GM18517 (cell line): Measurements from ENCODE around the gene RIMBP2.
"Not testable (repeated sequence)": the region's sequence is repeated elsewhere in the genome, so short reads cannot be mapped to it uniquely, and the experiment has no call there.

Source experiments
- ATAC-seq: cut with Tn5 transposase; IDR thresholded peaks from one replicate; pipeline ENCODE4 v1.9.1; 2021; ENCODE audit warnings: mild to moderate bottlenecking, moderate library complexity; ENCODE audit not compliant: unreplicated experiment

The RIMBP2 gene

DNA sequence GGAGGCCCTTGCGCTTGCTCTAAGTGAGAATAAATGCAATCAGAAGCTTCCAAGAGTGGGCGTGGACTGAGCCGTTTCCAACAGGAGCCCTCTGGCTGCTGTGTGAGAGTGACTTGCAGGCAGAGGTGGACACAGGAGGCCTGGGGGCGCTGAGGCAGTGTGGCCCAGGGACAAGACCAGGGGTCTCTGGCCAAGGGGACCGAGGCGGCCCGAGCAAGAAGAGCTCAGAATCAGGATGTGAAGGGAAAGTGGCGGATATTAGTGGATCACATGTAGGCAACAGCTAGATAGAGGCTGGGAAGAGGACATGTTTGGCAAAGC lies 8.6 kb downstream of the RIMBP2 start:
- ATAC-seq, result no peak

DNA sequence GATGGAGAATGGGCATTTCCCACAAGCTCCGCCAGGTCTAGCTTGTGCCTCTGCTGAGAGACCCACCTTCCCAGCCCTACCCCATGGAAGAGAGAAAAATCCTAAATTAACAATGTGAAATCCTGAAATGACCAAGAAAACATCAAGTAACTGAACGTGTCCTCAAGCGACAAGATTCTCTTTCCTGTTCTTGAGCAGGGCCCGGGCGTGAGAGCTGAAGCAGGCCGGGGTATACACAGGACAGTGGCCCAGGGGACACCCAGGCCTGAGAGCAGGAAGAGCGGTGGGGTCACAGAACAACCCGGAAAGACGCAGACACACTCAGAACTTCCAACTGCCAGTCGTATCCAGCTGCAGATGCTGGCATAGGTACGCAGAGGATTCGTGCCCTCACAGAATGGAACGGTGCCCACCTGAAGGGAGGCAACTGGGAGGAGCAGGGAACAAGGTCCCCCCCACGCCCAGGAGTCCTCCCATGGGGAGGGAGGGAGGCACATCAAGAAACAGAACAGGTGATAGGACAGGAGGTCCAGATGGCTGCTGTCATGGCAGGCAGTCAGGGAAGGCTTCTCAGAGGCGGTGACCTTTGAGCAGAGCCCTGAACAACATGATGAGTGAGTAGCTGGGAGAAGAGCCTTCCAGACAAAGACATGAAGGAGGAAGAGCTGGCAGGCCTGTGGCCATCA lies 9.1 kb downstream of the RIMBP2 start:
- no peak for ATAC-seq

DNA sequence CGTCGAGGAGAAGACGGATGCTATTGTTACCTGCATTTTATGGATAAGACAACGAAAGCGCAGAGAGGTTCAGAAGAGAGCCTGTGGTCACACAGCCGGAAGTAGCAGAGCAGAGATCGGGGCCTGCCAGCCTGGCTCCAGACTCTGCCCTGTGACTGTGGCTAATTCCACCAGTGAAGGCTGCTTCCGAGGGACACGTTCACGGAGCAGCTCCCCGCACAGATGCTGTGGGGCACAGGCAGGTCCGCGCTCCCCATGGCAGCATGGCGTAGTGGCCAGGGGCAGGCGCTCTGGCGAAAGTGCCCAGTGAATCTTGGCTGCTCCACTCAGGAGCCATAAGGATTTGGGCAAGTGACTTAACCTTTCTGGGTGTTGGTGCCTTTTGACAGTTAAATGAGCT lies 9.8 kb downstream of the RIMBP2 start:
- no peak for ATAC-seq

DNA sequence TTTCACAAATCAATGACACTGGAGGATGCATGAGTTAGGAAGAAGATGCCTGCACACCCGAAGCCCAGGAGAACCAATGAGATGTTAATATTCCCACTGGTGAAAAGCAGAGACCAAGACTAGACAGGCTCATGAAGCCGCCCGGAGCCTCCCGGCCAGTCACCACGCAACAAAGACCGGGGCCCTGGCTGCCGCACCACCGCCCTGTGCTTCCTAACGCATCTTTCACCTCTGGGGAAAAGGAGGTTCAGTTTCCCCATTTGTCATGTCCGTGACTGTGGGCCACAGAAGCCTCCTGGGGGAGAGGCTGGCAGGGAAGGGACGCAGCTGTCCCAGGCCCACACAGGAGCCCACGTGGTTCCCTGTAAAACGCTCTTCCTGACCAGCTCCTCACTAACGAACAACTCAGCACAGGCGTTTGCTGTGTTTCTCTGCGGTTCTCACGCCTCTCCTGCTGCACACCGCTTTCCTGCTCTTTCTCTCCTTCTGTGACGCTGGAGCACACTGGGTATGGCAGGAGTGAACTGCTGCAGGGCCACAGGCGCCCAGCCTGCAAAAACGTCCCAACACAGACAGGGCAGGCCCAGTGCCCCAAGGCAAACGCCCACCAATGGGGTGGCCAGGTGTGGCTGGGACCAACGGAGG lies 10.8 kb downstream of the RIMBP2 start:
- no peak for ATAC-seq

DNA sequence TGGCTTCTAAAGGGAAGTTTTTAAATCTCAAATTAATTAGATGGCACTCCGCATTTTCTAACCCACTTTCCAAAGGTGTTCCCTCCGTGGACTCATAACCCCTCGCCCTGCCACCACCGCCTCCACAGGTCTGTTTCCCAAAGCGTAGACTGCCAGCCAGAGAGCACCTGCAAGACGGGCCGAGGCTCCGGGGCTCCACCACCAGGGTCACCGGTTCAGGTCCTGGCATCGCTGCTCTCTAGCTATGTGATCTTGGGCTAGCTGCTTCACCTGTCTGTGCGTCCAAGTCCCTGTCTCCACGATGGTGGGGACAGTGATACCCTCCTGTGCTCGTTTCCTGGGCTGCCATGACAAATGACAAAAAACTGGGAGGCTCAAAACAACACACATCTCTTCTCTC lies 11.5 kb downstream of the RIMBP2 start:
- no peak for ATAC-seq

DNA sequence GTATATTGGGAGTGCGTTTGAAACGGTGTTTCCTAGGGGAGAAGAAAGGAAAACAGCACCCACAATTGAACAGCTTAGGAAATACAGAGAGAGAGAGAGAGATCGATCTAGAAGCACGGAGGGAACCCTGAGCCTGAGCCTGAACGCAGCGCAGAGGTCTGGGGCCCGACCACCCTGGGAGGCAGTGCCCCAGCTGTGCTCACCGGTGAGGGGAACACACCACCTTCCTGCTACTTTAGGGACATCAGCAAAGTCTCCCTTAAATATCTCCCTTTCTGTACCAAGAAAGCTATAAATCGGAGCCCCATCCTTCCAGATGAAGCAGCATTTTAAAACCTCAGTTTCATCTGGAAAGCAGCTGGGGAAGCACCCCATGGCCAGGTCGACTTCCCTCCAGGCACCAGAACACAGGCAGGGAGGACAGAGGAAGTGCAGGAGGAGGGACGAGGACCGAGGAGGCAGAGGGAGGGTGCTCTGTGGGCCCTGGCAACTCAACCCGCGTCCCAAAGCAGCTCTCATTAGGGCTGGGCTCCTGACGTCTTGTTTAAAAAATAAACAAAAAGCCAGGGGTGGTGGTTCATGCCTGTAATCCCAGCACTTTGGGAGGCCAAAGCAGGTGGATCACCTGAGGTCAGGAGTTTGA lies 12.2 kb downstream of the RIMBP2 start:
- ATAC-seq, result no peak

DNA sequence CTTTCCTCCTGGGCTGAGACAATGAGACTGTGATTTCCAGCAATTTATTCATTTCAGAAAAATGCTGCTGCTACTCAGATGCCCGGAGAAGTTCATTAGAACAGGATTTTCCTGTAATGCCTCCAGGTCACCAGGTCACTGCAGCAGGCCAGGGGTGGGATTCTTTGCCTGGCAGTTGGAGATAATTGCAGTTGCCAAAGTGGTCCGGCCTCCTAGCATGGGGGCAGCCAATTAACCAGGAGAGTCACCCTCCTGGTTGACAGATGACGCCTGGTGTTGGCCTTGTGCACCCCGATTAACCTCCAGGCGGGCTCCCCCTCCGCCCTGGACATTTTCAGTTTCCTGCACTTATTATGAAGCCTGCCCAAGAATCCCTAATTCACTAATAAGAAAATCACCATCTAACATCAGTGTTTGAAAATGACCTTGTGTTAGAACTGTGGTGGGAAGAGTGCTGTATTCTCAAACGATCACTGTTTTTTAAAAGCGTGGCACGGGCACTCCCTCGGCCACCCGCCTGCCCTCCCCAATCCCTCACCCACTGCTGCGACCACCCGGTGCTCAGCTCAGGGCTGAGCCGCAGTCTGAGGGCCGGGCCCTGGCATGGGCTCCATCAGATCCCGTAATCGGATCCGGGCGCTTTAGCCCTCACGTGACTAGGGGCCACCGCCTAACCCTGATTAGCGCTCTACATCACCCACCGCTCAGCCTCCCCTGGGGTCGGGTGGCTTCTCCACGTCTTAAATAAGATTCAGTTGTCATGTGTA lies 12.9 kb downstream of the RIMBP2 start:
- no peak for ATAC-seq

DNA sequence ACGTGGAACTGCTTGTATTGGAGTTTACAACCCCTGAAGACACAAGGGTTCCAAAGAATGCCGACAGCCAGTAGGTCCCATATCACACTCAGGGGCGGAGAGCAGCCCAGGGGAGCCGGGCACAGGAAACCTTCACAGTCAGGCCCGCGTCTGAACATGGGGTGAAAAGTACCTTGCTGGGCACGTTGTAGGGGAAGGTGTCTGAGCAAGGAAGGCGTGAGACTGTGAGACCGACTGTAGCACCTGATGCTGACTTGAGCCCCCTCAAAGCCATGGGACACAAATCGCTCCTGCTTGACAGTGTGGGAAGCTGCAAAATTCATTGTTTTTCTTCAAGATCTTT lies 14.7 kb downstream of the RIMBP2 start:
- no peak for ATAC-seq

DNA sequence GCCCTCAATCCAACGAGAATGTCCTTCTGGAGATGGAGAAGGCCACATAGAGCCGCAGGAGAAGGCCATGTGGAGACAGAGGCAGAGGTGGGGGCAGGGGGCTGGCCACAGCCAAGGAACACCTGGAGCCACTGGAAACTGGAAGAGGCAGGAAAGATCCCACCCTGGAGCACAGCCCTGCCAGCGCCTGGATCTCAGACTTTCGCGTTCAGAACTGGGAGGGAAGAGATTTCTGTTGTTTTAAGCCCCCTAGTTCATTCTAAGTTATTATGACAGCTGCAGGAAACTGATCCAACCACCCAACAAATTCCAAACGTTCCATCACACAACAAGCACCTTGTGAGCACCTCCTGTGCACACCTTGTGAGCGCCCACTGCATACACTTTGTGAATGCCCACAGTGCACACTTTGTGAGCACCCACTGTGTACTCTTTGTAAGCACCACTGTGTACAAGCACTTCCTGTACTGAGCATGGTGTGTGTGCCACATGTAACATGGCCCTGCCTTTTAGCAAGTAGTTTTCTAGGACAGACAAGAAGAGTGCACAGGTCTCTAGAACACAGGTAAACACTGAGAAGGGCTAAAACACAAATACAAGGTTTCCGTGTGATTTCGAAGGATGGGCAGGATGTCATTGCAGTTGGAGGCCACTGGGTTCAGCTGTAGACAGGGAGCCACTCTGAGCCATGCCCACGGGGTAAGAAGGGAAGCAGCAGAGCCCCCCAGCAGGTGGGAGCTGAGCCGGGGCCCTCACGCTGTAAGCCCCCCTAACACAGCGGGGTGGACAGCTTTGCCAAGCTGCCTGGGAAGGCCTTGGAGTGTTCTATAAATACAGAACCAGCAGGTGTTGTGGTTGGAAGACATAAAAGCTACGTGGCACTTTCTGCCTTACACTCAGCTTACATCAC lies 15.4 kb downstream of the RIMBP2 start:
- ATAC-seq, result no peak

DNA sequence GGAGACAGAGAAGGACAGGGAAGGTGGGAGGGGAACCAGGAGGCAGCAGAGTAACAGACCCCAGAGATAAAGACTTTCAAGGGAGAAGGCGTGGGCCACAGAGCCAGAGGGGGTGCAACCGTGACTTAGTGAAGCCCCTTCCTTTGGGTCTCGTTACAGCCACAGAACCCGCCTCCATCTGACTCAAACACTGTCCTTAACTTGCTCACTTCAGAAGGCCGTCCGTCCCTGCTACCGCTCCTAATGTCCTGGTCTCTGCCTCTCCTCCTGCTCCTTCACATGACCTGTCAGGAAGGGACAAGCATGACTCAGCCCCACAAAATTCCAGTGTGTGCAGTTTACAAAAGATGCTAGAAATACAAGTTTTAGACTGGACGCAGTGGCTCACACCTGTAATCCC lies 18.0 kb downstream of the RIMBP2 start:
- no peak for ATAC-seq

DNA sequence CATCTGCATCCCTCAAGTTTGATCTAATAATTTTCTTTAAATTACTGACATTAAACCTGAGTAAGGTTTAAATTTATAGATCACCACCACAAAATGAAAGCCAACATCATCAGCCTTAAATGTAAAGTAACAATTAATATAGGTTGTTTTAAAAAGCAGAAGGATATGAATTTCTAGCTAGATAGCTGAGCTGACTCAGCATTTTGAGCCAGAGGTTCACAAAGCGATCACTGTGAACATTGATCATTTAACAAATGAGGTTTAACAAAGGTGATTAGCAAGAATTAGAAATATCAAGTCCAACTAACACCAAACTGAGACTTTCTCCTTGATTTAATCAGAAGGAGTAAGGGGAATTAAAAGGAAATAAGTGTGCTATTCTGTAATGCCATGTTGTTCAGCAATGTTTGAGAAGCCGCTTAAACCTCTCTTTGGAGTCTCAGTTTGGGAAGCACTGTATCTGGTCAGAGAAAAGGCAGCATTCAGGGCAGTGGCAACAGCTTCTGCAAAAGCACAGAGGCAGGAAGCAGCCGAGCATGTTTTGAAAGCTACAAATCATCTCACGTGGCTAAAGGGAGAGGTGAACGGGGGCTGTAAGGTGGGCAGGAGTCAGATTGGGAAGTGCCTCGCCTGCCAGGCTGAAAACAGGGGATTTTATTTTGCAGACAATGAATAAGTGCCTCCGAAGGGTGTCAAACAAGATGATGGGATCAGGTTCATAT lies 19.6 kb downstream of the RIMBP2 start:
- ATAC-seq, result no peak

DNA sequence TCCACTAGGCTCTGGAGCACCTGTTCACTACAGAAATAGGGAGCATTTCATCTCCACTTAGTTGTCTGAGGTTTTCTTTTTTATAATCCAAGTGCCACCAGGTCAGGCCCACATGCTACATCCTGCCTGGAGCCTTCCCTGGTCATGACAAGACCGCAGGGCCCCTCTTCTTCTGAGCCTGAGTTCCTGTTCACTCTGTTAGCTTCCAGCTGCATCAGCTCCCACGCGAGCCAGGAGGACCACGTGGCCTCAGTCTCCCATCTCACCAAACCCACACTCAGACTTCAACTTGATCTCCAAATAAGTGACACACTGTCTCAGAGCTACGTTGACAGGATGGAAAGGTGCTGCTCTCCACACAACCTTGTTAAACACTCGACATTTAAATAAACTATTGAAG lies 21.0 kb downstream of the RIMBP2 start:
- no peak for ATAC-seq

DNA sequence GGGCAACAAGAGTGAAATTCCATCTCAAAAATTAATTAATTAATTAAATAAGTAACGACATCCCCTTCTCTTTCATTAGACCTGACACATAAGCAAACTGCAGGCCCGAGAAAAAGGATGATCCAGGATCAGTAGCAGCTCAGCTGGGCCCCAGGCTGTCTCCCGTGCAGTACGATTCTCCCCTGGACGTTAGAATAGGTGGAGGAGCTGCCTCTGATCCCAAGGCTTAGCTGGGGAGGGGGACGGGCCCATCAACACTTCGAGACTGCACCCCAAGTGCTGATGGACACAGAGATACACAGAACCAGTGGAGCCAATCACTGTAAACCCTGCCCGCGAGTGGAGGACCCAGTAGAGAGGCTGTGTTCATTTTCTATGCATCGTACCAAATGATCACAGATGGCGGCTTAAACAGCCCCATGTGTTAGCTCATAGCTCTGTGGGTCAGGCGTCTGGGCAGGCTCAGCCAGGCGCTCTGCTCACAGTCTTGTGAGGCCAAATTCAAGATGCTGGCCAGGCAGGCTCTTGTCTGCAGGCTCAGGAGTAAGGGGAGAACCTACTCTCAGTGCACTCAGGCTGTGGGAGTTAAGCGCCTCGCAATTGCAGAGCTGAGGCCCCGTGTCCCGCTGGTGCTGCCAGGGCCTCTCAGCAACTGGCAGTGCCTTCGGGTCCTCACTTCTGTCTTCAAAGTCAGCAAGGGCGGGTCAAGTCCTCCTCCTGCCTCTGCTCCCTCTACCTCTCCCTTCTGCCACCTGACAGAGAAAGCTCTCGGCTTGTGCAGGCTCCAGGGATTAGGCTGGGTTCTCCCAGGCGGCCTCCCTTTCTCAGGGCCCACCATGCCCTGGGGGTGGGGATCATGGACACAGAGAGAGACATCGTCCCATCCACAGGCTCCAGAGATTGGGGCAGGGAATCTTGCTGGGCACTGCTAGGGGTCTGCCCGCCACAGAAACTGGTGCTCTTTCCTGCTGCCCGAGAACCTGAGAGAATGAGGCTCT lies 26.4 kb downstream of the RIMBP2 start:
- no peak for ATAC-seq

DNA sequence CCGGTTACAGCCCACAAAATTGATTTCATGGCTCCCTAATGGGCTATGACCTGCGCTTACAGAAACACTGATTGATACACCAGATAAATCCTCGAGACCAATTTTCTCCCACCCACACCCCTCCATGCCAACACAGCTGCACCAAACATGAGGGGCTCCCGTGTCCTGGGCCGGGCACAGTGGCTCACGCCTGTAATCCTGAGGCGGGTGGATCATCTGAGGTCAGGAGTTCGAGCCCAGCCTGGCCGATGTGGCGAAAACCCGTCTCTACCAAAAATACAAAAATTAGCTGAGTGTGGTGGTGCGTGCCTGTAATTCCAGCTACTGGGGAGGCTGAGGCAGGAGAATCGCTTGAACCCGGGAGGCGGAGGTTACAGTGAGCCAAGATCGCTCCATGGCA lies 27.1 kb downstream of the RIMBP2 start:
- ATAC-seq, result not testable (repeated sequence)

DNA sequence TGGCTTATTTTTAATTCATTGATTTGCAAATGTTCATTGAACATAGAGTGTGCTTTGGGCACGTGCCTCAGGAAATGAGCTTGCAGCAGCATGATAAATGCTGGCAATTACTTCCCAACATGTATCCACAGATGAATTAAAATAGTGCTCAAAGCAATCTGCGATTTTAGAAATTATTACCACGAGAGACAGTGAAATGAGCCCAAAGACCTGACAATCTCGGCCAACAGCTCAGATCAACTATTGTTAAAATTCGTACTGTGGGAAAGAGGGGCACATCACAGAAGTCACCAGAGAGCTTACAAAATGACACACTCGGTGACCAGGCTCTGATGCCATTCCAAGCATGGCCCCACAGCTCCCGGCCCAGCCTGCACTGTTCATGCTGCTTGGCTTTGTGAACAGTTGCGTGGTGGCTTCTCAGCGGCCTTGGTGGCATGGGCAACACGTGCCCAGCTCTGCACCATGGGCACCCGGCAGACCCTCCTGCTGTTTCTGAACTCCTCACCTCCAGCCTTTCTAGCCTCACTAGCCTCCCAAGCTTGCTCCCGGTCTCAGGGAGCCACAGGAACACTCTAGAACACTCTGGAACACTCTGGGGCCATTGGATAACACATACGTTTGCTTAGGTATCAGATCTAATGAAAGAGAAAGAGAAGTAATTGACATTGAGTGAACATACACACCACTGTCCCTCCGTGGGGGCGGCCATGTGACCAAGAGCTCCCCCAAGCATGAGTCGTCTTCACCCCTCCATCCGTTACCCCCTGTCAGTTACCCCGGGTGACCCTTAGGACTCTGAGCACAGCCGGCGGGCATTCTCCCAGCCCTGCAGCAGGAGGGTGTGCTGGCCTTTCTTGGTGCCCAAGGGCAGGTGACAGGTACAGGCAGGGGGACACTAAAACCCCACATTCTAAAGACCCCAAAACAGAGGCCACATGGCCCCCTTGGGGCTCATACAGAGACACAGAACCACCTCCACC lies 28.0 kb downstream of the RIMBP2 start:
- ATAC-seq, result no peak

DNA sequence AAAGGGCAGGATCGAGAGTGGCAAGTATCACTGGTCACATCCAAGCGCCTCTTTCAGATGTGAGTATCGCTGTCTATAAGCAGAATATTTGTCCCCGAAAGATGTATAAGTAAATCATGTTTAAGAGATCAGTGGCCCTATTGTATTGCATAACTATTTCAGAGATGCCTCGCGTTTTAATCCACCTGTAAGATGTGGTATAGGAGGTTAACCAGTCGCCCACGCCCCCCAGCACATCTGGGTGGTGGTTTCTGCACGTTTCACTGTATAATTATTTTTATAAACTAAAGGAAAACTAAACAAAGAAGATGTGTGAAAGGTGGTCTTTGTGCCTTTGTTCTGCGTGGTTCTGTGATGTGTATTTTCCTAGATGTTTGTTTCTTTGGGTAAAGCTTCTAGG lies 28.9 kb downstream of the RIMBP2 start:
- no peak for ATAC-seq

DNA sequence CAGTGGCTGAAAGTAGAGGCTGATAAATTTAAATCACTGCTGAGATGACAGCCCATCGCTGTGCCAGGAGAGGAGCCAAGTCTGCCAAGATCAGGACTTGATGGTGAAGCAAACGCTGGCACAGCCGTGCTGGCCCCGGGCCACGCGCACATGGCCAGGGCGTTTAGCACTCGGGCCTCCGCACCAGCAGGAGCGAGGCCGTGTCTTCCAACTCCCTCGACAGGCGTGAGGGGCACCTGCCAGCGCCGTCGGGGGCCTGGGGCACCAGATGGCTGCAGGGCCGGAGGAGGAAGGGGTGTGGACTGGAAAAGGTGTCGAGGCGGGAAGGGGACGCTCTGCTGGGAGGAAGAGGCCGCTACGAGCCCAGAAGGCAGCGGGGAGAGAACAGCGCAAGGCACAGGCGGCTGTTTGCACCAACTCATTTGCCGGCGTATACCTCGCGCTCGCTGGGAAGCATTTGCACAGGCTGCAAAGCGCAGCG lies 29.5 kb downstream of the RIMBP2 start:
- ATAC-seq, result no peak

DNA sequence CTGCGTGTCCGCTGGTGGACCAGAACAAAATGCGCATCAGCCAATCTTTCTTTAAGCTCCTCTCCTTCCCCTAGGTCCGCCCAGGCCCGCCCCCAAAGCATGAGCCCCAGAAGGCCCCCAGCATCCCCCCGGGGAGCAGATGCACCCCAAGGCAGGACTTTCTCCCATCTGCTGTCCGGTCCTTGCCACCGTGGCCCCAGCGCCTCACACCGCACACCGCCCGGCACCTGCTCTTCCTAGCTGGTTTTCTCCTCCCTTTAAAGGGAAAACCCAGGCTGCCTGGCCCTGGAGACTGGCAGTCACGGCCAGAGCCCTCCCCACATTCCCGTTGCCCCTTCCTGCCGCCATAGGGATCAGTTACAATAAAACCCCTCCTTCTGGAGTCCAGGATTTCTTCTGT lies 30.2 kb downstream of the RIMBP2 start:
- ATAC-seq, result no peak
